GM10248 (cell line): ENCODE data around the gene CASZ1.

ENCODE experiments used
- CTCF ChIA-PET: fragments of 300-600 bp; sonication (Branson Sonifier 250); formaldehyde crosslinking; extraction: SDS; loops from one replicate; lab custom pipeline; 2021; ENCODE audit warnings: antibody characterized with exemption; lab: Yijun Ruan, JAX
- POLR2A ChIA-PET: fragments of 350-650 bp; sonication (Branson Sonifier 250); formaldehyde crosslinking; extraction: SDS; loops from one replicate; lab custom pipeline; 2020; ENCODE audit warnings: antibody characterized with exemption; lab: Yijun Ruan, JAX
- DNase-seq: peaks from one replicate; pipeline ENCODE4 v3.0.0; 2012; ENCODE audit errors: extremely low spot score
- TF ChIP-seq, protein P1 (sequence below): IDR thresholded peaks from 2 replicates; pipeline ENCODE4 v1.5.1; 2012; ENCODE audit warnings: mild to moderate bottlenecking, low read depth; ENCODE audit errors: extremely low read depth, missing control alignments, control extremely low read depth

Gene CASZ1

DNA sequence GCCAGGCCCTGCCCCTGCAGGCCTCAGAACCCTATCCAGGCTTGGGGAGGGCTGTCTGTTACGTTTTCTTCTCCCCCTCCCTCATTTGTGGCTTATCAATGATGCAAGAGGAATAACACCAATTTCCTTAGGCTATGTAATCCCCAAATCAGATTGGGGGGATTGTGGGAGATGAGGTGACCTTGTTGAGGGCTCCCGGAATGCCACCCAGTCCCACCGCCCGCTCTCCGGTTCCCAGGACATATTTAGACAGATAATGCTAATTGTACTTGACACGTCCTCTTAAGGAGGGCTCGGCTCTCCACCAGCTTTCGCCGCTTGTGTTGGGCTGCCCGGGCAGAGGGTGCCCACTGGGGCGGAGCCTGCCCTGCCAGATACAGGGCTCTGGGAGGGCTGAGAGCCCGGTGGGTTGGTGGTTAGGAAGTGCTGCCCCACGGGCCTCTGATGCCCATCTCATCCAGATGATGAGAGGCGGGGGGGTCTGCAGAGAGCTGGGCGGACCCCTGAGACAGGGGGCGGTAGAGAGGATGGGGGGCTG is 90.0 kb downstream of the CASZ1 start:
- CTCF ChIA-PET = no interaction called here
- TF ChIP-seq, protein P1, sequence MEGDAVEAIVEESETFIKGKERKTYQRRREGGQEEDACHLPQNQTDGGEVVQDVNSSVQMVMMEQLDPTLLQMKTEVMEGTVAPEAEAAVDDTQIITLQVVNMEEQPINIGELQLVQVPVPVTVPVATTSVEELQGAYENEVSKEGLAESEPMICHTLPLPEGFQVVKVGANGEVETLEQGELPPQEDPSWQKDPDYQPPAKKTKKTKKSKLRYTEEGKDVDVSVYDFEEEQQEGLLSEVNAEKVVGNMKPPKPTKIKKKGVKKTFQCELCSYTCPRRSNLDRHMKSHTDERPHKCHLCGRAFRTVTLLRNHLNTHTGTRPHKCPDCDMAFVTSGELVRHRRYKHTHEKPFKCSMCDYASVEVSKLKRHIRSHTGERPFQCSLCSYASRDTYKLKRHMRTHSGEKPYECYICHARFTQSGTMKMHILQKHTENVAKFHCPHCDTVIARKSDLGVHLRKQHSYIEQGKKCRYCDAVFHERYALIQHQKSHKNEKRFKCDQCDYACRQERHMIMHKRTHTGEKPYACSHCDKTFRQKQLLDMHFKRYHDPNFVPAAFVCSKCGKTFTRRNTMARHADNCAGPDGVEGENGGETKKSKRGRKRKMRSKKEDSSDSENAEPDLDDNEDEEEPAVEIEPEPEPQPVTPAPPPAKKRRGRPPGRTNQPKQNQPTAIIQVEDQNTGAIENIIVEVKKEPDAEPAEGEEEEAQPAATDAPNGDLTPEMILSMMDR = no peak
- POLR2A ChIA-PET = no interaction called here
- DNase-seq = no peak

DNA sequence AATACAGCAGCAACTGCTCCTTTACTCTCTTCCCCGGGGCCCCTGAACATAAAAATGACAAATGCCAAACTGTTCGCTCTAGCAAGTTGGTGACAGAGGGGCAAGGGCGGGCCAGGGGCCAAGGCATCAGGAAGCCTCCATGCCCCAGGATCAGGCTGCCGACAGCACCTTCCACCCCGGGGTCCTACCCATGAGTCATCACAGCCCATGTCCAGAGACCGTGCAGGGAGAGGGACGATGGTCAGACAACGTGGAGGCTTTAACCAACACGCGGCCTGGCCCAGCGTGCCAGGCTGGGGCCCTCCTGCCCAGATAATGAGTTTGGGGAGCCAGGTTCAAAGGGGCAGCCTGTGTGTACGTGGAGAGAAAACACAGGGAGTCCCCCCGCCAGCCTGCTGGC is 90.5 kb downstream of the CASZ1 start:
- DNase-seq = no peak
- ChIA-PET CTCF (no interaction called here), POLR2A (no interaction called here)
- TF ChIP-seq, protein P1 = no peak

DNA sequence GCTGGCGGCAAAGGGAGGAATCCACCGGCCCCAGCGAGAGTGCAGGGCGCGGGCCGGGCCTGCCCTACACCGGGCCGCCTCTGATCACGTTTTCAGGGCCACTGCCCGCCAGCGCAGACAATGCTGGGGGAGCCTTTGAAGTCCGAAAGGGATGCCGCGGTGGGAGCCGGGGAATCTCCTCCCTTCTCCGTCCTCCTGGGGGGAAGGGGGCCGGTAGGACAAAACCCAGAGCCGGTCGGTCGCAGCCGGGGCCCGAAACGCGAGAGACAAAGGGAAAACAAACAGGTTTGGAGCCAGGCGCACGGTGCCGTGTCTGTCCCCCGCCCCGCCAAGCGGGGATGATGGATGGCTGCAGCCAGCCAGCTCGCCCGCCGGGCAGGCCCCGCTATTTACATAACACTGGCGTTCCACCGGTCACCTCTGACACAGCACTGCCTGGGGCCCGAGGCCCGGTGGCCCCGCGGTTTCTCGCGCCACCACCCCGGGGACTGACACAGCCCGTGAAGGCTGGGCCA is 92.0 kb downstream of the CASZ1 start:
- no peak for DNase-seq
- TF ChIP-seq, protein P1 = no peak
- ChIA-PET CTCF (no interaction called here), POLR2A (no interaction called here)

DNA sequence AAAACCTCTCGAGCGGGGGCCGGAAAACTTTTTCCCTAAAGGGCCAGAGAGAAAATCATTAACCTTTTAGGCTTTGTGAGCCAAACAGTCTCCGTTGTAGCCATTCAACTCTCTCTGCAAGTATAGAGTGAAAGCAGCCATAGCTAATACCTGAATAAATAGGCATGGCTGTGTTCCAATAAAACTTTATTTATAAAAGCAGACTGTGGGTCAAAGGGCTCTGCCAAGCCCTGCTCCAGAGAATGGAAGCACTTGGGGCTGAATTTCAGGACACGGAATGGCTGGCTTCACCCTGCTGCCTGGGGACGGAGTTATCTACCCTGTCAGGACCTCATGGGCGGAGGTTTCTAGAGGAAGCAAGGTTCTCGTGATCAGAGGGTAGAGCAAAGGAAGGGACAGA is 92.7 kb downstream of the CASZ1 start:
- TF ChIP-seq, protein P1 = no peak
- POLR2A ChIA-PET = no interaction called here
- no peak for DNase-seq
- CTCF ChIA-PET = no interaction called here

DNA sequence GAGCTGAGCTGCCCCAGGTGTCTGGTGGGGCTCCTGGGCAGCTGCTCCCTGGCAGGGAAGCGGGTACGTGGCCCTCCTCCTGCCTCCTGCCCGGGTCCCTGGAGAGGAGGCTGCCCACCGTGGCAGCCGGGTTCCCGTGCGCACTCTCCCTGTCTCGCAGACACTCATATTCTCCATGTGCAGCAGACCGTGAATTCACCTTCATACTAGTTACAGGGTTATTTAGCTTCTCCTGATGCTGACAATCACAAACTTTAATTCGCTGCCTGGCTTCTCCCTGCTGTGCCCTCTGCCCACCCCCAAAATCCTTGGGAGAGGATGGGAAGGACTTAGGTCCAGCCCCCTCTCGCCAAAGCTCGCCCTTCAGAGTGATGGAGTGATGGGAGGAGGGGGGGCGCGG is 95.3 kb downstream of the CASZ1 start:
- DNase-seq = no peak
- TF ChIP-seq, protein P1 = no peak
- ChIA-PET CTCF (interaction anchor here (0.9 to 1.7 kb wide), 2 partner anchors 9 to 10 kb away, joined by 3 to 6 read pairs; no protein-coding TSS in a partner anchor), POLR2A (no interaction called here)

DNA sequence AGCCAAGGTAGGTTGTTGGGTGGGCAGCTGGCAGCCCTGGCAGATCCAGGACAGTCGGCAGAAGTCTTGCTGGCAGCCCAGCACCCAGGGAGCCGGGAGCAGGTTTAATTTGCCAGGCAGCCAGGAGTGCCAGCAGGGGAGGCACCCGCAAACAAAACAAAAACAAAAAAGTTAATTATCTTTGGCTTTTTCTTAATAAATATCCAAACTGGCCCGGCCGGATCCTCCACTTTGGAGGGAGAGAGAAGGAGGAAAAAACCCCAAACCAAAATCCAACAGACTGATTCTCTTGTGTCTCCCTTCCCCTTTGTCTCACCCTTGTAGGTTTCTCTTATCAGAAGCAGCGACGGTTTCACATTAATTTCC is 97.0 kb downstream of the CASZ1 start:
- no peak for DNase-seq
- ChIA-PET CTCF (no interaction called here), POLR2A (no interaction called here)
- TF ChIP-seq, protein P1 = no peak
